GDM1 (cell line): ENCODE measurements around the gene NRL.
A peak's percentile ranks its signal among the peaks of the same experiment; 100 is the strongest.
"Not testable (repeated sequence)": the region's sequence is repeated elsewhere in the genome, so short reads cannot be mapped to it uniquely, and the experiment has no call there.

ENCODE experiments used
- DNase-seq: peaks from one replicate; lab custom pipeline; 2025; lab: John Stamatoyannopoulos, UW

Gene NRL

GRCh38 chr14:24051789-24052655 is 62.7 kb downstream of the NRL start, which contains the start of gene CARMIL3:
CARMIL3 (plus strand) TSS chr14:24052009; CDS start chr14:24052154, 145 bp downstream.
- peak; percentile 48 for DNase-seq

- no peak for DNase-seq
These were observed 63.5 kb downstream of the NRL start for GRCh38 chr14:24051176-24051788.

GRCh38 chr14:24050753-24051152 is 64.0 kb downstream of the NRL start:
- DNase-seq: not testable (repeated sequence)

DNA sequence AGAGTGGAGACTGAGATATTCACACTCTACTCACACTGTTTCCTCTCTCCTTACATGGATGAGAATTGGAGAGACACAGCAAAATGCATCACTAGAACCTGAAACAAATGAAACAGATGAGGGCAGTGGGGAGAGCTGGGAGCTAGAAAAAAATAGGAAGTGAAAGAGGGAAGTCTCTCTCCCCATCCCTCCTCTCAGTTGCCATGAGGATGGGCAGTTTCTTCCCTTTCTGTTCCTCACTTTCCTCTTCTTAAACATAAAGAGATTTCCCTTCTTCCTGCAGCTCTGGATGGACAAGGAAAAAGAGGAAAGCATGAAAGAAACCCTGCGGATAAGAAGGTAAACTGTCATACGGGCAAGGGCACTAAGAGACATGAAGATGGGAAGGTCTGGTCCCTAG is 65.7 kb downstream of the NRL start:
- DNase-seq: peak; percentile 20

DNA sequence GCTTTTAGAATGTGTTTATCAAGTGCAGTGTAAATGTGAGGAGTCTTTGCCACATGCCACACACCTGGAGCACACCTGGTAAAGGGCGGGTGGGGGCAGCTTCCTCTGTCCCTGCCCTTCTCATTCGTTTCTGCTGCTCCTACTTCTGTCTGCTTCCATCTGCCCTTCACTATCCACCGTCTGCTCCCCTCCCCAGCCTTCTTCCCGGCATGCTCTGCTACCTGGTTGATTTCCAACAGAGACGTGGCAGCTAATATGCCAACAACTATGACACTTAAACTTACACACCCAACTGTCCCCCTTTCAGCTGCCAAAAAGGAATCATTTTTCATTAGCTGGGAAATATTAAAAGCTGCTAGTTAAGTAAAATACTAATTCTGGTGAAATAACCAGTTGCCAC is 72.0 kb downstream of the NRL start:
- DNase-seq: no peak

DNA sequence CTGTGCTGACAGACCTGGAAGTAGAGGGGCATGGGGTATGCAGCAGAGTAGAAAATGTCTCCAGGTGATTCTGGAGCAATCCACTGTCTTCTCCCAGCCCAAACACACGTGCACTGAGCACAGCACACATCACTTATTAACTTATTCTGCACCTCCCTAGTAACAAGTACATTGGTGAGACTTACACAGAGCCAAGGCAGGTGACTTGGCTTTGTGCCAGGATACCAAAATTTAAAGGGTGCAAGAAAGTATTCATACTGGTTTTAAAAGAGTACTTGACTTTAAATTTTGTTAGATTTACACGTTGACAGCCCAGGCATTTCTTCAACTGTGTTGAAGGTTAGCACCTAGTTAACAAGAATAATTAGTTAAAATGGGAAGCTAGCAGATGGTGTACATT is 74.1 kb downstream of the NRL start:
- no peak for DNase-seq

DNA sequence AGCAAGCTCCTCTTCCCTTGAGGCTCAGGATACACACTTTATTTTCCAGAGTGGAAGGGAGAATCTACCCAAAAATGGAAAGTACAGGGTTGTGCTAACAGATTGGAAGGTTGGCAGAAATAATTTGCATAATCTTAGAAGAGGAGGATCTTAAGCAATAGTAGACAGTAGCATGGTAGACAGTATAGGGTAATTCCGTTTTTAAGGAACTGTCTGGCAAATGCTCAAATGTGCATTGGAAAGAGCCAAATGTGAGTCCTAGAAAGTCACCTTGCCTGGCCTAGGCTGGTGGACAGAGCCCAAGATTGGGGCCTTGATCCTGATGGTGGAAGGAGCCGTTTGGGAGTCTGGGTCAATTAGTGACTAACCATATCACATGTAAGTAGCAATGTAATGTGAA is 76.1 kb downstream of the NRL start:
- no peak for DNase-seq

GRCh38 chr14:24037658-24038037 is 77.1 kb downstream of the NRL start:
- no peak for DNase-seq

GRCh38 chr14:24036963-24037657 is 77.6 kb downstream of the NRL start:
- DNase-seq: not testable (repeated sequence)

DNA sequence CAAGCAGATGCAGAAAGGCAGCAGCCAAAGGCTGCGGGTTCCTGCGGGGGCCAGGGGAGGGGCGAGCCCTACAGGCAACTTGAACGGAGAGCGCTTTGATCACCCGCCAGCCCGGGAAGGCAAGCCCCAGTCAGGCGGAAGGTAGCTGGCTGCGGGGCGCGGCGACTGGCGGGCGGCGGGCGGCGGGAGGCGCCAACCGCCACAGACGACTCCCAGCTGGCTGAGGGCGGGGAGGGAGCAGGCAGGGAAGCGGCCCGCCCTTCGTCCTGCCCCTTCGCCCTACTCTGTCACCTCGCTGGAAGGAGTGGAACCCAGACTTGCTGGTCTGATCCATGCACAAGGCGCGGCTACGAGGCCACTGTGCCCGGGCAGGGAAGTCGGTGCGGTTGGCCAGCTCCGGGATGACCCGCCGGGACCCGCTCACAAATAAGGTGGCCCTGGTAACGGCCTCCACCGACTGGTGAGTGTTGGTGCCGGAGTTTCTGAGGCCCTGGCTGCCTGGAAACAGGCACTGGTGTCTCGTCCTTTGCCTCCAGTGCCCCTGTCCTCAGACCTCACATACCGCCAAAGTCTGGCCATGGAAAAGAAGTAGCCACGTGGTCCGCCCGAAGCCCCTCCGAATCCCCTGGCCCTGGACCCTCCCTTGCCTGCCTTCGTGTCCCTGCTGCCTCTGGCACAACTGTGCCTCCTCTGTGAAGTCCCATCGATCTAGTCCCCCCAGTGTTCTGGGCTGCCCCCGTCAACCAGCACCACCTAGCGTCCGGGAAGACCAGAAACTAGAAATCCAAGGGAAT is 78.4 kb downstream of the NRL start:
- peak; percentile 76 for DNase-seq

DNA sequence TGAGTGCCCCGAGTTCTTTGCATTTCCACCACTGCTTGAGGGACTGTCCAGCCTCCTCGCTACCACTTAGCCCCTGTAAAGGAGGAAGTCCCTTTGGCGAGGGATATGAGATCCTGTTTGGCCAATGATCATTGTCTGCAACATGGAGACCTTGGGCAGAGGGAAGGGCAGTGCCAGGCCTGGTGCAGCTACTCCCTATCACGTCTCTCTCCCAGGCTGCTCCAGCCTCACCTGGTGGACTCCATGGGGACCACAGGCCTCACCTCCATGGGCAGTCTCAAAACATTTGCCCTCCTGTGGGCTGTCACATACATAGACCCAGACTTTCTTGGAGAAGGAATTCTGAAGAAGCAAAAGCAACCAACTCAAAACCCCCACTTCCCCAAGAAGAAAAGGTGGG is 79.0 kb downstream of the NRL start:
- DNase-seq: not testable (repeated sequence)

GRCh38 chr14:24032727-24033418 is 81.9 kb downstream of the NRL start:
- no peak for DNase-seq

- DNase-seq: not testable (repeated sequence)
These were observed 83.4 kb downstream of the NRL start for GRCh38 chr14:24031331-24031730.

DNA sequence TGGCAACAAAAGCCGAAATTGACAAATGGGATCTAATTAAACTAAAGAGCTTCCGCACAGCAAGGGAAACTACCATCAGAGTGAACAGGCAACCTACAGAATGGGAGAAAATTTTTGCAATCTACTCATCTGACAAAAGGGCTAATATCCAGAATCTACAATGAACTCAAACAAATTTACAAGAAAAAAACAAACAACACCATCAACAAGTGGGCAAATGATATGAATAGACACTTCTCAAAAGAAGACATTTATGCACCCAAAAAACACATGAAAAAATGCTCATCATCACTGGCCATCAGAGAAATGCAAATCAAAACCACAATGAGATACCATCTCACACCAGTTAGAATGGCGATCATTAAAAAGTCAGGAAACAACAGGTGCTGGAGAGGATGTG is 85.1 kb downstream of the NRL start:
- not testable (repeated sequence) for DNase-seq
